Dermis microvascular lymphatic vessel endothelial cell (primary cell): Measurements from ENCODE around the gene HOXC10. TPM values are rescaled to one million over a fixed set of nuclear protein-coding genes. Genes with fewer than 3 reads are reported as not detected.
A peak's percentile ranks its signal among the peaks of the same experiment; 100 is the strongest.

Experiments used
- DNase-seq, 2 donors: peaks; one replicate each; pipeline versions ENCODE4 v3.0.0 to v3.0.0-alpha.2; 2010; ENCODE audit warnings: low read depth in 2 of 2
- total RNA-seq: library from RNA; depleted of rRNA; stranded (reverse); fragments of >200 nt; gene quantifications from 2 replicates; pipeline ENCODE4 v1.2.1, GENCODE V29; 2014

The HOXC10 gene
- total RNA-seq, 1 donor from 2014 or later, result not detected

DNA sequence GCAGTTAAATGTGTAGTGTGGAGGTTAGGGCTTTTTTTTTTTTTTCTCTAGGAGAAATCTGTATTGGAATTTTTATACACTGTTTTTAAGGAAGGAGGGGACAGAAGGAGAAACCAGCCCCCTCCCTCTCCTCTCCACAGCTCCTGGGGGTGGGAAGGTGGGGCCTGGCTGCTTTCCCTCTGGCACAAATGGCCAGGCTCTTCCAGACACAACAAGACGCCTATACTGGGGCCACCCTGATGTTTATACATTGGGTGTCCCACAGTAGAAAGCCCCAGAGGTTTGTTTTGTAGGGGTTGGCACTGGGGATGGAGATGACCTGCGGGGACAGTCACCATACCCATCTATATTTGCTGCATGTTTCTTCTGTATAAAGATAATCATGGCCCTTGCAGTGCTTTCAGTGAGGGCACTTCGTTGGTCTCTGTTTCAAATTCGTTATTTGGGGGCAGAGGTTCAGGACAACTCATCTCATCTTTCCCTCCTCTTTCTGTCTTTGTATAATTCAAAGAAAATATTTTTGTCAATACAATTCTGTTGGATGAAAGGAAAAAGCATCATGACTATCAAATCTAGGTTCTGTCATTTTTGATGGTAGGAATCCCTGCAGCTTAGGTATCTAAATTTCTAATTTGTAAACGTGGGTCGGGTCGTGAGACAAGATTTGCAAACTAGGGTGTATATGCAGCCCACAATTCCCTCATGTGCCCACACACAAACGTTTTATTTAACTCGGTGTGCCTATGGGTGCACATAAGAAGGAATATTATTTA lies 7.9 kb upstream of the HOXC10 start:
- no peak for DNase-seq

GRCh38 chr12:53977596-53978445 lies 7.1 kb upstream of the HOXC10 start:
- no peak for DNase-seq

DNA sequence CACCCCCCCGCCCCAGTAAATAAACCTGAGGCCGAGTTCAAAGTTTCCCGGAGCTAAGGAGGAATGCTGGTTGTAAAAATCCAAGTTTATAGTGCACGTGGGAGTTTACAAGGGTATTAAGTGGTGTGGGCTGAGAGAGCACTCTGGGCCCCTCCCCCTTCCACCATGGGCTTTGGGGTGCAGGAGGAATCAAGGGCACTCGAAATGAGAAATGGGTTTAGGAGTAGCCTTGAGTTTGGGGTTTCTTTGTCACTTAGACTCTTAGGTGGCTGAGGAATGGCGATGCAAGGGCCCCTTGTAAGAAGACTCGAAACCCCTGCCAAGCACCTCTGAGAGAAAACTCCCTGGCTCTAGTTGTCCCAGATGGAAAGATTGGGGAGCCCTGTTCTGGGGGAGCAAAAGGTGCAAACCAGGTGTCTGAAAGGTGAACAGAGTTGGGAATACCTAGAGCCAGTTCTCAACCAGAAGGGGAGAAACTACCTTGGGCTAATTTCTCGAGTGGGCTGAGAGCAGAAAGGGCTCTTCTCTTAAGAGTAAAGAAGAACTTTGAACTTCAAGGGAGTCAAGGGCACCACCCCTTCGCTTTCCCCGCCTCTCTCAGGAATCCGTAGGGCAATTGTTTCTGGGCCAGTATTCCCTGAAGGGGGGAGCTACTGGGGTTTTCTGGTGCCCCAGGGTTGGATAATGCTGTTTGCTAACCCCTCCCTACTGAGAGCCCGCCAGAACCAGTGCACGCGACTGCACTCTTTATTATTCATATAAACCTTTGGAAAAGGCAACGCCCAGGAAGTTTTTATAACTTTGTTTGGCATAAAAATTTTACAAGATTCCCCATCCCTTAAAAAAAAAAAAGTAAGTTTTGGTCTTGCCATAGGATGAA lies 6.2 kb upstream of the HOXC10 start:
- DNase-seq, result no peak

DNA sequence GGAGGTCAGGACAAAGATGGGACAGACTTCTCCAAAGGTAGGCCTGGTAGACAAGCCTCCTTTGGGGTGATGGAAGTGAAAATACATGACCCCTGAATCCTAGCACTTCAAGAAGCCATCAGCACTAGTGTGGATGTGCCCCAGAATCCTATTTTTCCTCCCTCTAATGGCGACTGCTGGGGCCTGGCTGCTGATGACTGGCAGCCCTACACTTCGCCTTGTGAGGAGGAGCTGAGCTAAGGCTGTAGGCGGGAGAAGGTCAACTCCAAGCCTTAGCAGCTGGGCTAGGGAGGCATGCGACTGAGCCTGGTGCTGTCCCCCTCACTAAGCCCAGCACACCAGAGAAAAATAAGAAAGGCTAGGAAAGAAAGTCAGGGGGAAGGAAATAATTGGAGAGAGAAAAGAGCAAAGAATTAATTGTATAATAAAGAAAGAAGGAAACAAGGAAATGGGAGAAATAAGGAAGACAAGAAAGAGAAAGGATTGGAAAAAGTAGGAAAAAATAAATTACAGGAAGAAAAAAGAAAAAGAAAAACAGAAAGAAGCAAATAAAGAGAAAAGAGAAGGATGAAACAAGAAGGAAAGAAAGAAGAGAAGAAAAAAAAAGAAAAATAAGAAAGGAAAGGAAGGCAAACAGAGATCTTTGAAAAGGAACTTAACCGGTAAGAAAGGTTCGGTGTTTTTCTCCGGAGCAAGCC lies 4.7 kb upstream of the HOXC10 start:
- DNase-seq, result no peak

- DNase-seq, result no peak
Observed at GRCh38 chr12:53980802-53981496, 4.0 kb upstream of the HOXC10 start.

GRCh38 chr12:53981634-53982565 lies 3.0 kb upstream of the HOXC10 start:
- DNase-seq, result no peak

GRCh38 chr12:53982648-53983567 lies 2.0 kb upstream of the HOXC10 start:
- DNase-seq, result no peak

DNA sequence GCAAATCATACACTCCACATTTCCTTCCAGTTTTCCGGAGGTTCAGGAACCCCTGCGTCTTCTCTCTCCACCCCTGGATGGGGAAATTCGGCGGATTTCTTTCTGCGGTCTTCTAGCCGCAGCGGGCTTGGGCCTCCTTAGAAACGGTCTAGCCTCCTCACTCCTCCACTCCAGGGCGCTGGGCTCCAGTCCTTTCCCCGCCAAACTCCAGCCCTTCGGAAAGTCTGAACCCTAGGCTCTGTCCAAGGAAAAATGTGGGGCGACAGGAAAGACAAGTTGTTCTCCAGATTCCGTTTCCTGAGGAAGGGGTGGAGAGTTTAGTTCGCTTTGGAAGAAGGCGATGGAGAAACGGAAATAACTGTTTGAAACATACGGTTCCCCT lies 1.4 kb upstream of the HOXC10 start:
- DNase-seq, result no peak

DNA sequence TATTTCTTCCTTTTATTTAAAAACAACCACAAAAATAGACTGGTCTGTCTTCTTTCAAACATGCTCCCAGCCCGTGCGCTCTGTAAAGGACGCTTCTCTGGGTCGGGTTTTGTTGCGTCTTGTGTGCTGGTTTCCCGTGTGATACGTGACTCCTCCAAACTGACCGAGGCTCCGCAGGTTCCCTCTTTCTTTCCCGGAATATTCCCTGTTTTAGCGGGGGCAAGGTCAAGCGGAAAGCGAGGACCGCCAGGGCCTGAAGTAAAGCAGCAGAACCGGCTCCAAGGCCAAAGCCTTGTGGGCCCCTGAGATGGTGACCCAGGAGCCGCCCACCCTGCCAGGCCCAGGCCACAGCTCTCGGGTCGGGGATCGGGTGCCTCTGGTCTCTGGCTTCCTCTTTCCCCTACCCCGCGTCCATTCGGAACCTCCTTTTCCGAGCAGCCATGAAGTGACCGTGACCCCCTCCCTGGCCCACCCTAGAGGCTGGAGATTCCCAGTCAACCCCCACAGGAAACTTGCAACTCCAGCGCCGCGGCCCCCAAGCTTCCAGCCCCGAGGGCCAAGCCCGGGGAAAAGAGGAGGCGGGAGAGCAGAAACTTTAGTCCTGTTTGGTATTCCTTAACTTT lies 885 bp upstream of the HOXC10 start:
- DNase-seq, result no peak

- no peak for DNase-seq
Observed at GRCh38 chr12:53985692-53985993, 697 bp downstream of the HOXC10 start.

DNA sequence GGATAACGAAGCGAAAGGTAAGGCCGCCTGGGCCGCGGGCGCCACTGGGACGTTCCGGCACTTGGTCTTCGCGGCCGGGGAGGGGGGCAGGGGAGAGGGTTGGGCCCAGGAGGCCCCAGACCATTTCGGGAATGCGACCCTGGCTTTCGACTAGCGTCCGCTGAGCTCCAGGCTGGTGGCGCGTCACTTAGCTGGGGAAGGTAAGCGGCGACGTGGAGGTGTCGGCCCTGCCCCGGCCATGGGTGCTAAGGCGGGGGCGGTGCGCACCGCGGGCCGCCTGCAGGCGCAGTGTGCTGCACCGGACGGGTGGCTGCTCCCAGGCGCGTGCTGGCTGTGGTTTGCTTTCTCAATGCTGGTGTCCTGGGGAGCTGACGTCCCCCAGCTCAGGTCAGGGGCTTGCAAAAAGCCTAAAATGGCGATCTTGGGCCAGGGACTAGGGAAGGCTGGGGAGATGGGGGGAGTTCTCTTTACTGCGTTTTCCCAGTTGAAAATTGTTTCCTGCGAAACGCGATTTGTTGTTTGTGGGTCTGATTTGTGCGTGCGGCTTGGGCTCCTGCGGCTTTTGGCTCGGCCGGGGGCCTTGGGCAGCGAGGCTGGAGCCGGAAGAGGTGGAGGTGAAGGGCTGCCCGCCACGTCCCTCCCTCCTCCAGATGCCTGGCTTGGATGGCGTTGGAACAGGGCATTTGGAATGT lies 1.2 kb downstream of the HOXC10 start:
- no peak for DNase-seq

- no peak for DNase-seq
Observed at GRCh38 chr12:53986686-53987483, 1.9 kb downstream of the HOXC10 start.

DNA sequence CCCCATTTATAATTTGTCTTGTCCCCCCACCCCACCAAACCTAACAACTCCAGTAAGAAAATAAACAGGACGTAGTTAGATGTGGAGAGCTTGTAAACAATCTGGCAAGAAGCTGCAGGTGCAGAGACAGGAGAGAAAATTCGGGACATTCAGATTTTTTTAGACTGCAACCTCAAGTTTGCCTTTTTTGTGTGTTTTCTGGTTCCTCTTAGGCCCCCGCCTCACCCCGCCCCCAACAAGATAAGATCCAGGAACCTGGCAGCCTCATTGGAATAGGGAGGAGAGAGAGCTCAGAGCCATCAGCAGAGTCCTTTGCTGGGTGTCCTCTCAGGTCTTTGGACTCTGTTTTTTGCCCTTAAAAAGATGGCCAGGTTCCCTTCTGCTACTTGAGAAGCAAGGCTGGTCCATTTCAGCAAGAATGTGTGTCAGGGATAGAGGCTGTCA lies 2.9 kb downstream of the HOXC10 start:
- DNase-seq, result no peak

DNA sequence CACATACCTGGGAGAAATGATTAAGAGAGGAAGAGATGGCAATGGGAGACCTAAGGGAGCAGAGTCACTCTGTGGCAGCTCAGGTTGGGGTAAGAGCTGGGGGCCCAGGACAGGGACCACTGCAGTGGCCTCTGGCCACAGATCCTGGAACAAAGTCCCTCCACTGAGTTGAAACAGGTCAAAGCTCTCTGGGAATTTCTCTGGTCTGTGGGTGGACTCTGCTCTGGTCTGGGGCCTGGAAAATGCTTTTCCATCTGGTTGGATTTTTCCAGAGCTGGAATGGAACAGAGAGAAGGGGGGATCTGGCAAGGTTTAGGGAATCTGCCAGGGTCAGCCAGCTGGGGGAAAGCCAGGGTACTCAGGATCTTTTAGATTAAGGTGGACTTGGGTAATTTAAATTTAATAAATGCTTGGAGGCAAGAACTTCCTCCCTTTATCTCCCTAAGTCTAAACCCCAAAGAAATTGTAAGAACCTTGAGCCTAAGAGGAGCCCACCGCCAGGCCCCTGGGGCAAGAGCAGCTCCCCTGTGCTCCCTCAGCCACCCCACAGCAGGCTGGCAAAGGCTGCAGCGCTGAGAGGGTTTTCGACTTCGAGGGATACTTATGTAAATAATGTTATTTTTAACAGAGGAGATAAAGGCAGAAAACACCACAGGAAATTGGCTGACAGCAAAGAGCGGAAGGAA lies 3.7 kb downstream of the HOXC10 start:
- no peak for DNase-seq

GRCh38 chr12:53989227-53990113 lies 4.5 kb downstream of the HOXC10 start:
- DNase-seq, result peak in 1 of 2 donors; percentile 30
